ENCODE measurements around the gene ADH1C.
"Not testable (repeated sequence)": the region's sequence is repeated elsewhere in the genome, so short reads cannot be mapped to it uniquely, and the experiment has no call there.

The ADH1C gene

DNA sequence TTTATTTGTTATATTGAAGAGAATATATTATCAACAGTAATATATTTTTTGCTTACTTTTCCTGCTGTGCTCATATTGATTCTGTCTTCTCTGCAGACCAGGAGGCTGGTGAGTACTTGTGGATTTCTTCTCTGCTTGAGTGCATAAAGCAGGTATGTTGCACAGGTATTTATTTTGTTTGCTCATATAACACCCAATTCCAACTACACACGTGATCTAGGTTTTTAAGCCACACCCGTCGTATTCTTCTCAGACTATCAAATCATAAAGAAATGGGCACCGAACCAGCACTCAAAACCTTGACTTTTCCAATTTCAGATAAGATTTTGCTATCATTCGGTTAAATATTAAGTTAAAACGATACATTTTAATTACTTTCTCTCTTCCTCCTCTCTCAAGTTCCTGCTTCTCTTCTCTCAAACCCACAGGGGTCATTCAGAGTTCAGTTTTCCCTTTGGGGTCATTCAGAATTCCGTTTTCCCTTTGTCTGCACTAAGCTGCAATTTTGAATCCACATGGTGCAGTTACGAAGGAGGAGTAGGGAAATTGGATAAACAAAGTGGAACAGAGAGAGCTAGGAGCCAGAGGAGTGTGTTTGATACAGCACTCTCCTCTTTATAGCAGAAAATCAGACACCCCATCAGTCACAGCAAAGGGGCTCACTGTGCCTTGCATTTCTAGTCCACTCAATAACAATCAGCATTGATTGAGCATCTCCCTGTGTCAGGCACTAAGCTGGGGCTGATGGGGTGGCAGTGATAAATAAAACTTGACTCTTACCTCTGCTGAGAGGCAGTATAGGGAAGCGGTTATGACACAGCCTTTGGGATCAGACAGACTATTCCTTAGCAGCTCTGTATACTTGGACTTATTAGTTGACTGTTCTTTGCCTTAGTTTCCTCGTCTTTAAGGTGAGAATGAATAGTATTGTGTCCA is at the start of gene ADH1C:
TSS of gene ADH1C (minus strand) at position 145 of the 936 bp plus-strand sequence. CDS start at position 74, 71 bp downstream.
- no peak for DNase-seq

DNA sequence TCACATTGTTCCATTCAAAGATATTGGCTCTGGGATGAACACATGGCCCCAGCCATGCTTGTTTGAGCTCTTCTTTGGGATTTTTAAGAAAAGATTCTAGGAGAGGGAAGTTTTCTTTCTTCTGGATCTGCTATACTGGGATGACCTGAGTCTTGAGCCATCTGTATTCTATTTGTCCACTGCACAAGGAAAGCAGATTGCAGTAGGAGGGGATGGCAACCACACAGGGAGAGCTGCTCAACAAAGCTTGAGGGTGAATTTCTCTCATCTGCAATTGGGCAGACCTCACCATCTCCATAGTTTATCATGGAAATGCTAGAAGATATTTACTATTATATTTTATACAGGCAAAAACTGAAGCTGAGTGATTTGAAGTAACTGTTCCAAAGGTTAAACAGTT is 48.3 kb upstream of the ADH1C start:
- DNase-seq: no peak

DNA sequence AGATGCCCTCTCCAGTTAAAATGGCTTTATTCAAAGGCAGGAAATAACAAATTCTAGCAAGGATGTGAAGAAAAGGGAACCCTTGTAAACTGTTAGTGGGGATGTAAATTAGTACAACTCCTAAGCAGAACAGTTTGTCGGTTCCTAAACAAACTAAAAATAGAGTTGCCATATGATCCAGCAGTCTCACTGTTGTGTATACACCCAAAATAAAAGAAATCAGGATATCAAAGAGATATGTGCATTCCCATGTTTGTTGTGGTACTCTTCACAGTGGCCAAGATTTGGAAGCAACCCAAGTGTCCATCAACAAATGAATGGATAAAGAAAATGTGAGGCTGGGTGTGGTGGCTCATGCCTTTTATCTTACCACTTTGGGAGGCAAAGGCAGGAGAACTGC is 46.5 kb upstream of the ADH1C start:
- no peak for DNase-seq

DNA sequence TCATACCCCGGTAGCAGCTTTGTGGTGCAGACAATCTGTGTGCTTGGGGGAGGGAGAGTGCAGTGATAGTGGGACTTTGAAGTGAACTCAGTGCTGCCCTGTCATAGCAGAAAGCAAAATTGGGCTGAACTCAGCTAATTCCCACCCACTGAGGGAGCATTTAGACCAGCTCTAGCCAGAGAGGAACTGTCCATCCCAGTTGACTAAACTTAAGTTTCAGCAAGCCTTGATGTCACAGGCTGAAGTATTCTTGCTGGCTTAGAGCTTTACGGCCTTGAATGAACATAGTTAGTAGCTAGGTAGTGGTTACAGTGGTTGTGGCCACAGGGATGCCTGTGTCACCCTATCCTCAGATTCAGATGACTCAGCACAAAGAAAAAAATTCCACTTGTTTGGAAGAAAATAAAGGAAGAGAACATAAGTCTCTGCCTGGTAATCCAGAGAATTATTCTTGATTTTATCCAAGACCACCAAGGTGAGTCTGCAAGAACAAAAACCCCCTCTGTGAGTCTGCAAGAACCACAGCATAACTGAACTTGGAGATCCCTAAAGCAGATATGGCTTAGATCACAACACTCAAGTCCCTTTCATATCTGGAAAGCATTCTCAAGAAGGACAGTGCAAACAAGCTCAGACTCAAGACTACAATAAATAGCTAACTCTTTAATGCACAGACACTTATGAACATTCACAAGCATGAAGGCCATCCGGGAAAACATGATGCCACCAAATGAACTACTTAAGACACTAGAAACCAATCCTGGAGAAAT is 43.2 kb upstream of the ADH1C start:
- DNase-seq: no peak

DNA sequence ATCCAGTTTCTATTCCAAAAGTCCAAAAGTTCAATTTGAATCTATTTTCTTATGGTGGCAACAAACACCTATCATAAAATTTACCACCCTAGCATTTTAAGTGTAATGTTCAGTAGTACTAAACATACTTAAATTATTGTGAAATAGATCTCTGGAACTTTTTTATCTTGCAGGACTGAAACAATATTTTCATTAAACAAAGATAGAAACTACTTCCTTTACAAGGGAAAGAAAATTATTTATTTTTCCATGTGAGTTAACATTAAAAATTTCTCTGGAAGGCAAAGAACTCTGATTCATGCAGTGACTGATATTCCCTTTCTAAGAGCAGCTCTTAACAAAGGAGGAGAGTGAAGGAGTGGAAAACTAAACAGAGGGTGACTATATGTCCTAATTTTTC is 42.4 kb upstream of the ADH1C start:
- DNase-seq: no peak

DNA sequence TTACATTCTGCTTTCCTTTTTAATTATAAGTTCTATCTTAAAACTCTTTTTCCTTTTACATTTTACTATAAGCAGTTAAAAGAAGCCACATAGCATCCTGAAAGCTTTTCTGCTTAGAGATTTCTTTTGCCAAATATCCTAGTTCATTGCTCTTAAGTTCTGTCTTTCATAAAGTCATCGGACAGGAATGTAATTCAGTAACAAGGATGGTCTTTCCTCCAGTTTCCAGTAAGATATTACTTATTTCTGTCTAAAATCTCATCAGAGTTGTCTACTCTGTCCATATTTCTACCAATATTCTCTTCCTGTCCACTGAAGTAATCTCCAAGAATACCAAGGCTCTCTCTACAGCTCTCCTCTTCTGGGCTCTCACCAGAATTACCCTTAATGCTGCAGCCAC is 37.5 kb upstream of the ADH1C start:
- DNase-seq: no peak

DNA sequence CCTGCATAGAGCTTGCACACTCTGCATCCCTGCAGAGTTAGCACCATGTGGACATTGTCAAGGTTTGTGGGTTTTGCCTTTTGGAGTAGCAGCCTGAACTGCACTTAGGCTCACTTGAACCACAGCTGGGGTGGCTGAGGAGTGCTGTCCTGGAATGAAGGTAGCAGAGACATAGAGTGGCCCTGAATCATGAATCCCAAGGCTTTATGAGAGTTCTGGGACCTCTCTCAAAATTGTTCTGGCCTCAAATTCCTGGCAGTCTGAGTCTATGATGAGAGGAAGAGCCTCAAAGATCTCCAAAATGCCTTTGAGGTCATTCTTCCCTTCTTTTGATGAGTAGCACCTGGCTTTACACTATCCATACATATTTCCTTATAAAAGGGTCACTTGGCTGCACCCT is 37.1 kb upstream of the ADH1C start:
- DNase-seq: no peak

DNA sequence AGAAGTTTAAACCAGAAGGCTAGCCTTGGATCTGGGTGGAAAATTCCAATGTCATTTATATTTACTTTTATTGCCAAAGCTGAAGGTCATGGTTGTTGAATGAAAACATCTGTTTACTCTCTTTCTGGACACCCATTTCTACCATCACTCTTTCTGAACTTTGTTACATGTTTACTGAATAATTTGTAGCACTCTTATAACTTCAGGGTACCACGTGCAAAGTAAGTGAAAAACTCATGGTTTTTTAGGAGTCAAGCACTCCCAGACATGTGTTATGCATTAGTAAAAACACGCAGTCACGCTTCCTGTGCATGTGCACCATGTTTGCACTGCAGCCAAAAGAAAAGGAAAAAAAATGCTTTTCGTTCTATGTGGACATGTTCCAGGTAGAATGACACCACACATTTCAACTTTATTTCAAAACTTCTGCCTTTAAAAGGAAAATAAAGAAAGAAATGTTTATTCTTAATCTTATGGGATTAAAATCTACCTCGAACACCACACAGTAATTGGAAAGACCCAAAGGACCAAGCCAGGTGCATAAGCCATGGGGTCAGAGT is 31.4 kb upstream of the ADH1C start:
- DNase-seq: peak; percentile 83

DNA sequence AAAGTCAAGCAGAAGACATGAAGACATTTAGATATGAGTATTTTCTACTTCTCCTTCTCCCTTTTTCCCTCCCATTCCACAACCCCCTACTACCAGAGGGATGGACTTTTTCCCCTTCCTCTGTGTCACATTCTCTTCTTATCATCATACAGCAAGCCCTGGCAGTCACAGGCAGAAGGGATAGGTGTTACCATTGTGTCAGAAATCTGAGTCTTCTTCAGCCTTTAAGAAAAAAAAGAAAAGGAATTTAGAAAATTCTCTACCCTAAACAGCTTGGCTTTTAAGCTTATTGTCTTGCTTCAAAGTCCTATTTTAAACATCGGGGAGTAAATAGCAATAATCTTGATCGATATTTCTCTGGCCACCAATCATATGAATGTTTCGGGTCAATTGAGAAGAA is 30.9 kb upstream of the ADH1C start:
- no peak for DNase-seq

DNA sequence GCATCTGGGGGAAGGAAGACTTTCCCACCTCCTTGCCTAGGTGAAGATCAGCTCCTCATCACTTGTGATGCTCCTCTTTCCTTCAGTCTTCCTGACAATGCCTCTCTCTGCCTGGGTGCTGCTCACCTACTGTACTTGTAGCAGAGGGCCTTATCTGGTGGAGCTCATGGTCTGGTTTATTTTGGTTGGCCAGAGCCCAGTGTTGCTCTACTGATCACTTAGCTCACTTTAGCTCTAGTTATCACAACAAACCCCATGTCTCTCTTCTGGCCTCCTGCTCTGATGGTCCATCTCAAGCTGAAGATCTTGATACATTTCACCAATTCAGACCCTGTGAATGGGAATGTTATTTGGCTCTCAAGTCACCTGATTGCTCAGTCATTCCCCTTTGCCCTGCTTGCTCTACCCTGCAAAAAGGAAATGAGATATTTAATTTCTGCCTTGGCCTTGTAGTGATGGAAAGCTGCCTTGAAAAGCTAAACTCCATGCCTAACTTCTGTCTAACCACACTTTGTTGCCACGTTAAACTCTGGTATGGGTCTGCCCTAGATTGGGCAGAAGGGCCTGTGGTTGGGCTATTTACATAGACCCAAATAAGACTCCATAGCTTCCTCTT is 30.3 kb upstream of the ADH1C start:
- DNase-seq: no peak

DNA sequence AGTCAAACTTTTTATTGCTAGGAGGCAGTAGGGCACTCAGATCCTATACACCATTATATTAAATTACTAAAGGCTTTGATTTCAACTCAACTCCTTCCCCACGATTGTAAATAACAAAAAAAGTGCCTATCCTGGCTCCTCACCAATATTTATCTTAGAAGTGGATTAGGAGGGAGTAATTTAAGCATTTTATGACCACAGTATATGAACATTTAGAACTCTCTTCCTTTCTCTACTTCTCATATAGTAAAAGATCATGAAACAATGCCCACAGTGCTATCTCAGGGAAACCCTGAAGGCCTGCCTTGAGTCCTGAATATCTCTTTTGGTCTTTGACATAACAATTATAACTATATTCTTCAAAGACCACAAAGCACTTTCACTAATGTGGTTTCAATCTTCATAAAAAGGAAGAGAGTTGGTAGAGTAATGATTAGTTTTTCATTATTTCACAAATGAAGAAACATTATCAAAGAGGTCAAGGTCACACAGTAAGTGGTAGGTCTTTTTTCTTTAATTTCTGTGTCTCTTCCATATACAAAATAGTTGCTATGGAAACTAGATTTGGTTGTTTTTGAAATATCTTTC is 29.1 kb upstream of the ADH1C start:
- DNase-seq: no peak

DNA sequence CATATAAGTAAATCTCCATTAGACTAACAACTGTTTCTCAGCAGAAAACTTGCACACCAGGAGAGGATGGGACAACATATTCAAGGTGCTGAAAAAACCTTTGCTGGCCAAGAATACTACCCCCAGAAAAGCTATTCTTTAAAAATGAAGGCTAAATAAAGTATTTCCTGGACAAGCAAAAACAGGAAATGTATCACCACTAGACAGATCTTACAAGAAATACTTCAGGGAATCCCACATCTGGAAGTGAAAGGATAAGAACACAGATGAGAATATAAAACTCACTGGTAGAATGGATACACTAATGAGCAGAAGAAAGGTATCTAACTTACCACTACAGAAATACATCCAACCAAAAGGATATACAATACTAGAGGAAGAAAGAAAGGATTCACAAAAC is 27.0 kb upstream of the ADH1C start:
- no peak for DNase-seq

DNA sequence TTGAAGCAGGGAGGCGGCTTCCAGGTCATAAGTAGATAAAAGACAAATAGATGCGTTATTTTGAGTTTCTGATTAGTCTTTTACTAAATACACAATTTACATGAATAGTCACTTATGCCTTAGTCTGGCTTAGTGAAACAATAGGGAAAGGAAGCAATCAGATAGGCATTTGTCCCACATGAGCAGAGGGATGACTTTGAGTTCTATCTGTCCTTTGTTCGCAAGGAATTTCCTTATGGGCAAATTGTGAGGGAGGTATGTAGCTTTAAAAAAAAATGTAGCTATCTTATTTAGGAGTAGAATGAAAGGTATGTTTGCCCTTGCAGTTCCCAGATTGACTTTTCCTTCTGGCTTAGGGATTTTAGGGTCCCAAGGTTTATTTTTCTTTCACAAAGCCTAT is 26.3 kb upstream of the ADH1C start:
- DNase-seq: no peak

DNA sequence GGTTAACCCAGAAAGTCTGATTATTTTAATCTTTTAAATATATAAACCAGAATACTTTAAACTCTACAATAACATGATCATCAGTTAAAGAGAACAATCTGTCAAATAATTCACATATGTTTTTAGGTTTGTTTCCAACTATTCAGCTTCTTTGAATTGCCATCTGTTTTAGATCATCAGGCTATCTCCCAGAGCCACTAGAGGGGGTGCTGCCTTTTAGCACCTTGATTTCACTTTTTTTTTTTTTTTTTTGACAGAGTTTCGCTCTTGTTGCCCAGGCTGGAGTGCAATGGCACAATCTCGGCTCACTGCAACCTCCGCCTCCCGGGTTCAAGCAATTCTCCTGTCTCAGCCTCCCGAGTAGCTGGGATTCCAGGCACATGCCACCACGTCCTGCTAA is 24.8 kb upstream of the ADH1C start:
- DNase-seq: not testable (repeated sequence)

DNA sequence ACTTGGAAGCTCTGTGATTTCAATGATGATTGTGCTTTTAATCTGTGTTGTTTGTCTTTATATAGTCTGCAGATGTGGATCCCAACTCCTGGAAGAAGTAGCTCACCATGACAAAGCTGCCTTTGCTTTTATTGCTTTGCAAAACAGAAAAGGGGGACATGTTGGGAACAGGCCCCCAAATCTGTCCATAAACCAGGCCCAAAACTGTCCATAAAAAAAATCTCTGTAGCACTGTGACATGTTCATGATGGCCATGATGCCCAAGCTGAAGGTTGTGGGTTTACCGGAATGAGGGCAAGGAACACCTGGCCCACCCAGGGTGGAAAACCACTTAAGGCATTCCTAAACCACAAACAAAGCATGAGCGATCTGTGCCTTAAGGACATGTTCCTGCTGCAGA is 19.9 kb upstream of the ADH1C start:
- DNase-seq: not testable (repeated sequence)

DNA sequence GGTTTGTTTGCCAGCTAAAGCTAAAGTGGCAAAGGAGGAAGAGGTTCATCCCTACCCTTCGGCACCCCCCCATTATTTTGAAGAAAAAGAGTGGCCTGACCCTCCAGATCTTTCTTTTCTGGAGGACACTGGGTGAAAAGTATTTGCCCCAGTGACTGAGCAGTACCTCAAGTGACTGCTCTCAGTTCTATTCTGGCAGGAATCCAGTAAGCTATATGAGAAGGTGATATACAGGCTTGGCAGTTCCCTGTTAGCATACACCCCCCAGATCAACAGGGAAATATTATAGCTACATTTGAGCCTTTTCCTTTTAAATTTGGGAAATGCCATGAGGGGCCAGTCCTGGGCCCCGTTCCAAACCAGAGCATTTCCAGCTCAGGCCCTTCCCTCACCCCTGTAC is 15.3 kb upstream of the ADH1C start:
- DNase-seq: not testable (repeated sequence)

DNA sequence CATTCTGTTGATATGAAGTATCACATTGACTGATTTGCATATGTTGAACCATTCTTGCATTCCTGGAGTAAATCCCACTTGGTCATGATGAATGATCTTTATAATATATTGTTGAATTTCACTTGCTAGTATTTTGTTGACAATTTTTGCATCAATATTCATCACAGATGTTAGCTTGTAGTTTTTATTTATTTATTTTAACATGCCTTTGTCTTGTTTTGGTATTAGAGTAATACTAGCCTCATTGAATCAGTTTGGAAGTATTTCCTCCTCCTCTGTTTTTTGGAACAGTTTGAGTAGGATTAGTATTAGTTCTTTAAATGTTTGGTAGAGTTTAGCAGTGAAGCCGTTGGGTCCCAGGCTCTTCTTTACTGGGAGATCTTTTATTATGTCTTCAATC is 13.9 kb upstream of the ADH1C start:
- DNase-seq: no peak

DNA sequence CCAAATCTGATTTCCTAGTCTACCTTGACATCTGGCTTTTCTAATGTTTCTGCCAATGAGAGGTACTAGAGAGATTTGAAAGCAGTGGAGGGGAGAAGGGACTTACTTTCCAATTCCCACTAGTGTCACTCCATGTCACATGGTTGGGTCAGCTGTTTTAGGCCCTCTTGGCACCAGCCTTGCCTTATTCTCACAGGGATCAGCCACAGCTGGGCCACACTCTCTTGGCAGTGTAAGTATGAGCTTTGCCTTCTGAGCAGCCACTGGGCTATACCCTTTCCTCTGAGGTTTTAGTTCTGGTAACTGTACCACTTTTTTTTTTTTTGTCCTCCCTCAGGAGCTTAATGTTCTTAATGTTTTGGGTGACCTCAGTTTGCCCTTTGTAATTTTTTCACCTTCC is 10.2 kb upstream of the ADH1C start:
- no peak for DNase-seq

DNA sequence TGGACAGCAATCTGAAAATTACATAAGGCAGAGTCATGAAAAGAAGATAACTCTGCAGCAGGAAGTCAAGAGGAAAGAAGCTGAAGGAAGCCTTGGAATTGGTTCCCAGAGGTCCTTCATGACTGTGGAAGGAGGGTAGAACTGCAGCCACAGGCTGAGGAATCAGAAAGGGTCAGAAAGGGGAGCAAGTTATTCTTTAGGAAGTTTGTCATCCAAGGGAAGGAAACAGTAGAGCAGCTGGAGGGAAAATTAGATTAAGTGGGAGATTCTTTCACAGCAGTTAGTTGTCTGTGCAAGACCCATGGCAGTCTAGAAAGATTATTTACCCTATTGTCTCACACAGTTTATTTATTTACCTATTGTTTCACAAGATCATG is 9.3 kb upstream of the ADH1C start:
- DNase-seq: no peak

DNA sequence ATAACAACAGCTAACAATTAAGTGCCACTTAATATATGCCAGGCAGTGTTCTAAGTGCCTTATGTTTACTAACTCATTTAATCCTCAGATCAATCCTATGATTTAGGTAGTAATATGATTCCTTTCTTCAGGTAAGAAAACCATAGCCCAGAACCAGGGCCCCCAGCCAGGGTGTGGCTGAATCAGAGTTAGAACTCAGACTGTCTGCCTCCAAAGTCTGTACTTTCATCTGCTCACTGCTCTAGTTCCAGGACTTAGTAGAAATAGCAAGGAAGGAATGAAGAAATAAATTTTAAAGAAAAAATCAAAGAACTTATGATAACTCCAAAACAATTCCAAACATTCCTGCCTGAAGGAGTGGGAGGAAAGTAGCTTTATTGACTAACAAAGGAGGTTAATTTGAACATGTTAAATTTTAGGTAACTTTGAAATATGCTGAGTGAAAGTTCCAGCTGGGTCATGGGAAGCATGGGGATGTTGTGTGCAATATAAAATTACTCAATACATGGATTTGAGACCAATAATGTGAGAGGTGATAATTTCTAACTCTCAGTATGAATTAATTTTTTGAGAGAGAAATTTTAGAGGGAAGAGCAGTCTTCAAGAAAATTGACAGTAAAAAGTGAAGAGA is 8.8 kb upstream of the ADH1C start:
- no peak for DNase-seq

DNA sequence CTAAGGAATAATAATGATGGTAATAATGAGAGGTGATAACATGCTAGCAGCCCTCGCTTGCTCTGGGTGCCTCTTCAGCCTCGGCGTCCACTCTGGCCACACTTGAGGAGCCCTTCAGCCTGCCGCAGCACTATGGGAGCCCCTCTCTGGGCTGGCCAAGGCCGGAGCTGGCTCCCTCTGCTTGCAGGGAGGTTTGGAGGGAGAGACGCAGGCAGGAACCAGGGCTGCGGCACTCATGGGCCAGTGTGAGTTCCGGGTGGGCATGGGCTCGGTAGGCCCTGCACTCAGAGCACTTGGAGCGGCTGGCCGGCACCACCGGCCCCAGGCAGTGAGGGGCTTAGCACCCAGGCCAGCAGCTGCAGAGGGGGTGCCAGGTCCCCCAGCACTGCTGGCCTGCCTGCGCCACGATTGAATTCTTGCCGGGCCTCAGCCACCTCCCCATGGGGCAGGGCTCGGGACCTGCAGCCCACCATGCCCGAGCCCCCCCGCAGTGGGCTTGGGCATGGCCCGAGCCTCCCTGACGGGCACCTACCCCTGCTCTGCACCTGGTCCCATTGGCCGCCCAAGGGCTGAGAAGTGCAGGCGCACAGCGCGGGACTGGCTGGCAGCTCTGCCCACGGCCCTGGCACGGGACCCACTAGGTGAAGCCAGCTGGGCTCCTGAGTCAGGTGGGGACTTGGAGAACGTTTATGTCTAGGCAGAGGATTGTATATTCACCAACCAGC is 7.1 kb upstream of the ADH1C start:
- no peak for DNase-seq

DNA sequence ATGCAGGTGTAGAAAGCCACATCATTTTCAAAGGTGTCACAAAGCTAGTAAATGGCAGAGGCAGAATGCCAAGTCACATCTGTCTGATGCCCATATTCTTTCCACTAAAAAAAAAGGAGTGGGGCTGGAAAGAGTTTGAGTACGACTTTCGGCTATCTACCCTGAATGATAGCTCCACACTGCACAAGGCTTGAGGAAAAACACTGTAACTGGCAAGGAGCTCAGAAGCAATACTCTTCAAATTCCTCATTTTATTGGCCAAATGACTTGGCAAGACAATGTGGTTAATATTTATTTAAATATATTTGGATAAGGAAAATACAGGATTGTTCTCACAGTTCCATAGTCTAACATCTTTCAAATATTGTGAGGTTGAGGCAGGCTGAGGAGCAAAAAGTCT is 5.4 kb upstream of the ADH1C start:
- no peak for DNase-seq

Measured in amniotic stem cell (primary cell).